GM18951 (cell line): ENCODE data around the gene ITSN1.

Experiments
- POLR2A ChIP-seq: IDR thresholded peaks from 4 replicates; pipeline ENCODE4 v1.6.1; 2011; ENCODE audit warnings: mild to moderate bottlenecking; ENCODE audit not compliant: insufficient read length, insufficient read depth; ENCODE audit errors: extremely low read depth
- in situ Hi-C: fragments of 300-500 bp; cut with MboI; formaldehyde crosslinking; loops from one replicate; pipeline ENCODE4 v1.12.0; 2022; ENCODE audit warnings: low sequenced_read_pairs, mixed read lengths, inconsistent platforms; ENCODE audit not compliant: unreplicated experiment

The ITSN1 gene

DNA sequence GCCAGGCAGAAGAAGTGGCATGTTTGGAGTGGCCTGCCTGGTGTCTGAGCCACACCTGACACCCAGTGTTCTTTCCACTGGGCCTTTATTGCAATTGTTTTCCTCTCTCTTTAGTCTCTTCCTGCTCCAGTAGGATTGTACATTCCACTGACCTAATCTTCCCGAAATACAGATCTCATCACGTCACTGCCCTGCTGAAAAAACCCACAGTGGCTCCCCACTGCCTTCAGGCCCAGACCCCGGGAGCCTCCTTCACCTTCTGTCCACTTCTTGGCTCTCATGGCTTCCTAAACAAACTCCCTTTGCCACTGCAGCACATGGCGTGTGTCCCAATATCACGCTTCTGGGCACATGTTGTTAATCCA is 298.6 kb downstream of the ITSN1 start:
- TF ChIP-seq POLR2A: no peak
- in situ Hi-C loops: no loop called here

DNA sequence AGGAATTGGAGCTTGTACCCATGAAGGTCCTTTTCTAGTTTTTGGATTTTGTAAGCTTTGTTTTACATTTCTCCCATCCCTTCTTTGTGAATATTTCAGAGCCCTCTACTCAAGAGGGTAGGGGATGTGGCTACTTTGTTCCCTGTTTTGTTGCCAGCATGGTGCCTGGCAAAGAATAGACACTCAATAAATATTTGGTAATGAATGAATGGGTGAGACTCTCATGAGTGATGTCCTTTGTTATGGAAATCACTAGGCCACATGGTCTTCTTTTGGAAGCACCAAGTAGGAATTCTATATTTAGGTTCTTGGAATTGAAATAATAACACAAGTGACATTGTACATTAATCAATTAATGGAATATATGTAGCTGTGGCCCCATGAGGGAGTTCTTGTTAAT is 300.1 kb downstream of the ITSN1 start:
- TF ChIP-seq POLR2A: no peak
- in situ Hi-C loops: no loop called here

DNA sequence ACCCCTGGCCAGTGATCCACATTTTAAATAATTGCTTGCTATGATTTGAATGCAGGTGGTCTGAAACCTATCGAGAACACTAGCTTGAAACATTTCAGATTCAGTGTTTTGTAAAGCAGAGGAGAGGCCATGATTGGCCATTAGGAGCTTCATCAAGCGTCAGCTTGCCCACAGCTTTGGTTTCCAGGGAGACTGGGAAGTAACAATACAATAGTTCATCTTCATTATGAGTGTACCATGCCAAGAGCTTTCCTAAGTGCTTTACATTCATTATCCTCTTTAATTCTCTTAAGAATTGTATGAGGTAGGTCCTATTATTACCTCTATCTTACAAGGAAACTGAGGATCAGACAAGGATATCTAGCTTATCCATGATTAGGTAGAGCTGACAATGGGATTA is 301.0 kb downstream of the ITSN1 start:
- in situ Hi-C loops: no loop called here
- no peak for TF ChIP-seq POLR2A

DNA sequence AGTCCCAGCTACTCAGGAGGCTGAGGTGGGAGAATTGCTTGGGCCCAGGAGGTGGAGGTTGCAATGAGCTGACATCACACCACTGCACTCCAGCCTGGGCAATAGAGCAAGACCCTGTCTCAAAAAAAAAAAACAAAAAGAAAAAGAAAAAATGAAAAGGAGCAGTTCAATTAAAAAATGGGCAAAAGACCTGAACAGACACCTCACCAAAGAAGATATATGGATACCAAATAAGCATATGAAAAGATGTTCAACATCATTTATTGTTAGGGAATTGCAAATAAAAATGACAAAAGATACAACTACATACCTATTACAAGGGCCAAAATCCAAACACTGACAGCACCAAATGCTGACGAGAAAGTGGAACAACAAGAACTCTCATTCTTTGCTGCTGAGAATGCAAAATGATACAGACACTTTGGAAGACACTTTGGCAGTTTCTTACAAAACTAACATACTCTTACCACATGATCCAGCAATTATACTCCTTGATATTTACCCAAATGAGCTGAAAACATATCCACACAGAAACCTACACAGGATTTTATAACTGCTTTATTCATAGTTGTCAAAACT is 302.0 kb downstream of the ITSN1 start:
- in situ Hi-C loops: no loop called here
- no peak for TF ChIP-seq POLR2A

DNA sequence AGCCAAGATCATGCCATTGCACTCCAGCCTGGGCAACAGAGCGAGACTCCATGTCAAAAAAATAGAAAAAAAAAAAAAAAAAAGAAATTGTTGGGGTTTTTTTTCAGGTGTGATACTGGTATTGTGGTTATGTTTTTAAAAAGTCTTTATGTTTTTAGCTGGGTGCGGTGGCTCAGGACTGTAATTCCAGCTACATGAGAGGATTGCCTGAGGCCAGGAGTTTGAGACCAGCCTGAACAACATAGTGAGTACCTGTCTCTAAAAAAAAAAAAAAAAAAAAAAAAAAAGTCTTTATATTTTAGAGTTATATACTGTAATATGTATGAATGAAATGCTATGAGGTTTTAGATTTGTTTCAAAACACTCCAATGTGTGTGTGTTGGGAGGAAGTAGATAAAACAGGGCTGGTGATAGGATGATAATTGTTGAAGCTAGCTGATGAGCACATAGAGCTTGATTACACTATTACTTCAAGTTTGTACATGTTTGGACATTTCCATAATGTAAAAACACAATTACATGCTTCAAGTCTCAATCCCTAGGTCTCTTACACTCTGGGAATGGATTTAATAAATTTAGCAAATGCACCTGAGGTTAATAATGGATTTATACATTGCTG is 303.5 kb downstream of the ITSN1 start:
- in situ Hi-C loops: no loop called here
- no peak for TF ChIP-seq POLR2A

DNA sequence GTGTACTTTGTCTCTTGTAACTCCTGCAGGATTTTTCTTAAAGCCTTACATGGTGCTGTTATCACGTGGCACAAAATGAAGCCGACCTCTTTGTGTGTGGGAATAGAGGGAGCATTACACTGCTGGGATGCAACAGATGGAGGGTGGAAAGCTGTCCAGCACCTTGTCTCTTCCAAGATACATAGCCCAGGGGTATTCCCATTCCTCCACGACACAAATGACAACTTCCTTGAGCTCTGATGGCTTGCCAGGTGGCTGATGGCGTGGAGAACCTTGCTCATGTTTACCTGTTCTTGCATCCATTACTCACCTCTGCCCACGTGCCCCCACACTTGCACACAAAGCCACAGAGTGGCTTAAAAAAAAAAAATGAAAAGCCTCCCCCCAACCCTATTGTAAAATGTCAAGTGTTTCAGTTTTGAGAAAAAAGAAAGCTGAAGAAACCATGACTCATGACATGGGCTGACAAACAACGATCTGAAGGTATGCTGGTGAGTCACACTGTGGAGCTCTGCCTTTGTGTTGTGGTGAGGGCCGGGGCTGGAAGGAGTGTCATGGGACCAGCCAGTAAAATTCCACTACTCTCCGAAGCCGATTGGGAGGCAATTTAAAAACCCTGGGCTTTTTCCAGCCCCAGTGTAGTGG is 305.3 kb downstream of the ITSN1 start:
- in situ Hi-C loops: no loop called here
- TF ChIP-seq POLR2A: no peak

DNA sequence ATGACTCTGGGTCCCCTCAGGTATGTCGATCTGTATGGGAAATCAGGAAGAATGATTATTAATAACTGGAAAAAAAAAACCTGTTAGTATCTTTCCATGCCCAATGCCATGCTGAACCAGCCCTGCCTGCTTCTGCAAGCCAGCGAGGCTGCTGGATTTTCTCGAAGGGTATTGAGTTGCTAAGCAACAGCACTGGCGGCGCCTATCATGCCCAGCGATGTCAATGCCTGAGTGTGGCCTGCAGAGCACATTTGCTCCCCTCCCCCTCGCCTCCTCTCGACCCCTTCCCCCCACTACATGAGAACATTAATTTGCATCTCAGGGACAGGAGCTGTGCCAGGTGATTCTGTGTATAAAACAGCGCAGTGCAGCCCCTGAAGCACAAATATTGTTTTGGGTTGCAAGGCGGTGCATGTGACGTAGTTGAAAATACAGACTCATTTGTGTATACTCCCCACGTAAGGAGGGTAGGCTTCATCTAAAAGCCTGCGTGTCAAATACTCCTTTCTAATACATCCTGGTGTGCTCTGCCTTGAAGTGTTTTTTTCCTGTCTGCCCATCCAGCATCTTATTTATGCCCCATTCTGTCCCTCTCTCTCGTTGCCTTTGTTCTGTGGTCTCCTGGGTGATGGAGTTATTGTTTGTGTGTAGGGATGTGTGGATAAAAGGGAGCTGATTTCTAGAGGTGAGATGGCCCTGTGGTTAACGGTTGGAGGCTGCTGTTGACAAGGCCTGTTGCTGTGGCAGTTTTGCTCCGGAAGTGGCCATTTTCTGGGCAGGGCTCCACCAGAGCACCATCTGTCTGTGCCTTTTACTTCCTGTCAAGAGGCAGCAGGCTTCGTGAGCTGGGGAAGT is 306.0 kb downstream of the ITSN1 start:
- TF ChIP-seq POLR2A: peak; percentile 56
- in situ Hi-C loops: no loop called here

DNA sequence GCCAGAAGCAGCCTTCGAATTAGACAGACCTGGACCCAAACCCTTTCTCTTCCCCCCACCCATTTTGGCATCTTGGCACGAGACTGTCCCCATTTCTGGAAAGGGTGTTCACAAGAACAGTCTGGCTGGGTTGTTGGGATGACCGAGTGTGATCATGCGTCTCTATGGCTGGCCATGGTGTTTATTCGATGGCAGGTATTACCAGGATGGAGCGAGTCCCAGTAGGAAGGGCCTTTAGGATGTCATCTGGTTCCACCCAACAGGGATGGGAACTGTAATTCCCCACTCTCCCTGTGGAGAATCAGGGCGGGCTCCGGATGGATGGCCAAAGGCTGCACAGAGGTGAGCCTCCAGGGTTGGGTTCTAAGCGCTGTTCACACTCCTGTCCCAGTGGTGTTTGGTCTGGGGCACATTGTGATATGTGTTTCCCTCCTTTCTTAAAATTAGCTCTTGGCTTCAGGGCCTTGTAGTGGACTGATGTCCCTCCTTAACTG is 306.7 kb downstream of the ITSN1 start:
- TF ChIP-seq POLR2A: no peak
- in situ Hi-C loops: no loop called here
